Sigmoid colon (tissue), 7 donors: ENCODE measurements around the gene EXOC3L1. TPM values are rescaled to one million over a fixed set of nuclear protein-coding genes. Genes with fewer than 3 reads are reported as not detected.
A peak's percentile ranks its signal among the peaks of the same experiment; 100 is the strongest.

Source experiments
- DNase-seq: peaks from one replicate; pipeline ENCODE4 v3.0.0-alpha.2; 2019
- H3K27ac ChIP-seq, 4 donors: fragments of 200-600 bp; sonication (generic); one replicate each; pipeline ENCODE4 v1.5.1; 2016 to 2019; ENCODE audit warnings: mild to moderate bottlenecking in 1 of 4
- H3K27me3 ChIP-seq, 3 donors: fragments of 200-600 bp; sonication (generic); one replicate each; pipeline ENCODE4 v1.5.1; 2019; ENCODE audit warnings: mild to moderate bottlenecking in 1 of 3
- H3K36me3 ChIP-seq, 4 donors: fragments of 200-600 bp; sonication (generic); one replicate each; pipeline ENCODE4 v1.5.1; 2016 to 2019
- H3K4me1 ChIP-seq, 4 donors: fragments of 200-600 bp; sonication (generic); one replicate each; pipeline ENCODE4 v1.5.1; 2017 to 2019
- H3K4me3 ChIP-seq, 4 donors: fragments of 200-600 bp; sonication (generic); one replicate each; pipeline ENCODE4 v1.5.1; 2017 to 2019; ENCODE audit warnings: mild to moderate bottlenecking in 2 of 4, moderate library complexity in 1 of 4
- H3K9me3 ChIP-seq, 4 donors: fragments of 200-600 bp in 3 of 4; sonication (generic) in 3 of 4; one replicate each; pipeline versions ENCODE4 v1.5.1 to v1.6.1; 2013 to 2019
- EP300 ChIP-seq, 4 donors: sonication (generic); formaldehyde crosslinking; IDR thresholded peaks; one replicate each; pipeline ENCODE4 v1.6.1; 2017; ENCODE audit warnings: antibody characterized with exemption in 4 of 4
- POLR2A ChIP-seq, 2 donors: fragments of 450-650 bp; IDR thresholded peaks; one replicate each; pipeline ENCODE4 v1.6.1; 2016; ENCODE audit warnings: antibody characterized with exemption in 2 of 2, mild to moderate bottlenecking in 2 of 2, moderate library complexity in 2 of 2
- POLR2AphosphoS5 ChIP-seq, 4 donors: sonication (generic); formaldehyde crosslinking; IDR thresholded peaks; one replicate each; pipeline ENCODE4 v1.6.1; 2017; ENCODE audit warnings: antibody characterized with exemption in 4 of 4
- WGBS, 2 donors: extraction: QIAGEN DNeasy Blood & Tissue Kit; methylation state at CpG; one replicate each; pipeline ENCODE4 v1.1.7; 2013; 5-methylcytosine and 5-hydroxymethylcytosine counted together
- intact Hi-C: fragments of 100-400 bp; cut with DNase I; formaldehyde crosslinking; loops from one replicate; pipeline ENCODE4 v1.15.1; 2023
- polyA plus RNA-seq, 3 donors: library from polyadenylated mRNA; stranded (reverse); fragments of 200-250 nt; gene quantifications; one replicate each; pipeline ENCODE4 v1.2.3, GENCODE V29; 2013
- total RNA-seq, 4 donors: library from RNA; depleted of rRNA; stranded (reverse); fragments of >200 nt; gene quantifications; one replicate each; pipeline ENCODE4 v1.1.0, GENCODE V29; 2016
- TF ChIP-seq, protein P1 (sequence below), 4 experiments: fragments of 450-650 bp in 3 of 4; fragments of 200-600 bp in 1 of 4; IDR thresholded peaks; one replicate each; pipeline ENCODE4 v1.5.1; 2016 to 2019; ENCODE audit warnings: antibody characterized with exemption in 4 of 4, mild to moderate bottlenecking in 3 of 4, moderate library complexity in 2 of 4
- donor health status: healthy with polysubstance abuse.
- donor health status: Bipolar disorder and iron deficiency.
- donor health status: healthy.

Gene EXOC3L1
- total and polyA plus RNA-seq, 7 donors, result 1.1 to 8.4 (median 2.5) TPM

DNA sequence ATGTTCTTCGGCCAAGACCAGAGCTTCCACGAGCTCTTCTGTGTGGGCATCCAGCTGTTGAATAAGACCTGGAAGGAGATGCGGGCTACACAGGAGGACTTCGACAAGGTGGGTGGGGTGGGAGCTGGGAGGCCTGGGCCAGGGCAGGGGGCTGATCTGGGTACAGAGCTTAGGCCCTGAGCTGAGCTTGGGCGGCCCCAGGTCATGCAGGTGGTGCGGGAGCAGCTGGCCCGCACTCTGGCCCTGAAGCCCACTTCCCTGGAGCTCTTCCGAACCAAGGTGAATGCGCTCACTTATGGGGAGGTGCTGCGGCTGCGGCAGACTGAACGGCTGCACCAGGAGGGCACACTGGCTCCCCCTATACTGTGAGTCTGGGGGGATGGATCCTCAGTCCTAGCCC is 12.5 kb upstream of the EXOC3L1 start:
- peaks cover 2 to 24% (median 15%) of the 10 kb centered on the region in 4 donors for H3K36me3 ChIP-seq
- WGBS, 2 donors, result 94 to 95% methylated on average over 12 of the region's 12 CpGs

DNA sequence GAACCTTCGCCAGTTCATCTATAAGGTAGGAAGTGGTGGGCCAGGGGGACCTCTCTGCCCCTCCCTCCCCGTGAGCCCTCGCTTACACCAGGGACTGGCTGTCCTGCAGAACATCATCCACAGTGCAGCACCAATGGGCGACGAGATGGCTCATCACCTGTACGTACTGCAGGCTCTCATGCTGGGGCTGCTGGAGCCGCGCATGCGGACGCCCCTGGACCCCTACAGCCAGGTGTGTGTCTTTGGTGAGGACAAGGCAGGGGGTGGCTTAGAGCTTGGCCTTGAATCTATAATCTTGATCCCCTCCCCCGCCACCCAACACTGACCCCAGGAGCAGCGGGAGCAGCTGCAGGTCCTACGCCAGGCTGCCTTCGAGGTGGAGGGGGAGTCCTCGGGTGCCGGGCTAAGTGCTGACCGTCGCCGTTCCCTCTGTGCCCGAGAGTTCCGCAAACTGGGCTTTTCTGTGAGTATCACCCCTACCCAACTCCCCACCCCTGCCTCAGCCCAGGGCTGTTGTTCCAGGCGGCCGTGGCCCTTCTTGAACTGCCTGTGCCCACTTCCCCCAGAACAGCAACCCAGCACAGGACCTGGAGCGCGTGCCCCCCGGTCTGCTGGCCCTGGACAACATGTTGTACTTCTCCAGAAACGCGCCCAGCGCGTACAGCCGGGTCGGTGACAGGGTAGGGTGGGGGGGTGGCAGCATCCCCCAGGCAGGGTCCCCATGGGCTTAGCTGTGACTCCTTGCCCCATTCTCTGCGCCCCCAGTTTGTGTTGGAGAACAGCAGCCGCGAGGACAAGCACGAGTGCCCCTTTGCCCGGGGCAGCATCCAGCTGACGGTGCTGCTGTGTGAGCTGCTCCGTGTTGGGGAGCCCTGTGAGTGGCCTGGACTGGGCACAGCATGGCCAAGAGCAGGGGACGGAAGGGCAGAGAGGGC is 11.7 kb upstream of the EXOC3L1 start:
- H3K36me3 ChIP-seq, result peaks cover 9 to 28% (median 22%) of the 10 kb centered on the region in 4 donors
- no peak overlapping the region for H3K4me3 ChIP-seq
- H3K27ac ChIP-seq, result no peak overlapping the region
- H3K4me1 ChIP-seq, result peaks cover 0 to 11% (median 10%) of the 10 kb centered on the region in 4 donors
- TF ChIP-seq EP300 (IDR thresholded peaks at IDR 0.05) (no peak), POLR2AphosphoS5 (IDR thresholded peaks at IDR 0.05) (no peak), POLR2A (IDR thresholded peaks at IDR 0.05) (no peak)
- TF ChIP-seq, protein P1, sequence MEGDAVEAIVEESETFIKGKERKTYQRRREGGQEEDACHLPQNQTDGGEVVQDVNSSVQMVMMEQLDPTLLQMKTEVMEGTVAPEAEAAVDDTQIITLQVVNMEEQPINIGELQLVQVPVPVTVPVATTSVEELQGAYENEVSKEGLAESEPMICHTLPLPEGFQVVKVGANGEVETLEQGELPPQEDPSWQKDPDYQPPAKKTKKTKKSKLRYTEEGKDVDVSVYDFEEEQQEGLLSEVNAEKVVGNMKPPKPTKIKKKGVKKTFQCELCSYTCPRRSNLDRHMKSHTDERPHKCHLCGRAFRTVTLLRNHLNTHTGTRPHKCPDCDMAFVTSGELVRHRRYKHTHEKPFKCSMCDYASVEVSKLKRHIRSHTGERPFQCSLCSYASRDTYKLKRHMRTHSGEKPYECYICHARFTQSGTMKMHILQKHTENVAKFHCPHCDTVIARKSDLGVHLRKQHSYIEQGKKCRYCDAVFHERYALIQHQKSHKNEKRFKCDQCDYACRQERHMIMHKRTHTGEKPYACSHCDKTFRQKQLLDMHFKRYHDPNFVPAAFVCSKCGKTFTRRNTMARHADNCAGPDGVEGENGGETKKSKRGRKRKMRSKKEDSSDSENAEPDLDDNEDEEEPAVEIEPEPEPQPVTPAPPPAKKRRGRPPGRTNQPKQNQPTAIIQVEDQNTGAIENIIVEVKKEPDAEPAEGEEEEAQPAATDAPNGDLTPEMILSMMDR (IDR thresholded peaks at IDR 0.05), result no peak
- no peaks in the 10 kb centered on the region for H3K9me3 ChIP-seq
- intact Hi-C loops, result no loop called here
- no peak for DNase-seq
- H3K27me3 ChIP-seq, result no peaks in the 10 kb centered on the region
- WGBS, 2 donors, result 94 to 96% methylated on average over 40 of the region's 40 CpGs

More for the DNA sequence above, 12.5 kb upstream of the EXOC3L1 start:
- DNase-seq, result no peak
- TF ChIP-seq POLR2AphosphoS5 (IDR thresholded peaks at IDR 0.05), result no peak
- TF ChIP-seq POLR2A (IDR thresholded peaks at IDR 0.05), result no peak
- TF ChIP-seq, protein P1 (IDR thresholded peaks at IDR 0.05), result no peak
- H3K4me1 ChIP-seq, result peaks cover 0 to 11% (median 10%) of the 10 kb centered on the region in 4 donors
- no peaks in the 10 kb centered on the region for H3K27me3 ChIP-seq
- intact Hi-C loops, result no loop called here
- H3K4me3 ChIP-seq, result no peak overlapping the region
- H3K27ac ChIP-seq, result no peak overlapping the region
- H3K9me3 ChIP-seq, result no peaks in the 10 kb centered on the region

DNA sequence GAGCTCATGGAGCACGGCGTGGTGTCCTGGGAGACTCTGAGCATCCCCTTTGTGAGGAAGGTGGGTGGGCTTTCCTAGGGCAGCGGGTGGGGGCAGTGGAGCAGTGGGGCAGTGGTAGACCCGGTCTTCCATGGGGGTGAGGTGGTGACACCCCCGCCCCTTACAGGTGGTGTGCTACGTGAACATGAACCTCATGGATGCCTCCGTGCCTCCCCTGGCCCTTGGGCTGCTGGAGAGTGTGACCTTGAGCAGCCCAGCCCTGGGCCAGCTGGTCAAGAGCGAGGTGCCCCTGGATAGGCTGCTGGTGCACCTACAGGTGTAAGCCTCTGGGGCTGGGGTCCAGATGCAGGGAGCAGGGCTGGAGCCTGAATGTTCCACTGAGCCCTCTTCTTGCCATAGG is 10.6 kb upstream of the EXOC3L1 start:
- no peaks in the 10 kb centered on the region for H3K27me3 ChIP-seq
- intact Hi-C loops, result no loop called here
- H3K4me3 ChIP-seq, result no peak overlapping the region
- 89 to 93% methylated on average over 8 of the region's 8 CpGs for WGBS, 2 donors
- peaks cover 0 to 11% (median 10%) of the 10 kb centered on the region in 4 donors for H3K4me1 ChIP-seq
- no peak overlapping the region for H3K27ac ChIP-seq
- no peak for DNase-seq
- H3K36me3 ChIP-seq, result peaks cover 21 to 40% (median 34%) of the 10 kb centered on the region in 4 donors
- TF ChIP-seq EP300 (IDR thresholded peaks at IDR 0.05) (no peak), POLR2AphosphoS5 (IDR thresholded peaks at IDR 0.05) (no peak), POLR2A (IDR thresholded peaks at IDR 0.05) (no peak)
- no peaks in the 10 kb centered on the region for H3K9me3 ChIP-seq

DNA sequence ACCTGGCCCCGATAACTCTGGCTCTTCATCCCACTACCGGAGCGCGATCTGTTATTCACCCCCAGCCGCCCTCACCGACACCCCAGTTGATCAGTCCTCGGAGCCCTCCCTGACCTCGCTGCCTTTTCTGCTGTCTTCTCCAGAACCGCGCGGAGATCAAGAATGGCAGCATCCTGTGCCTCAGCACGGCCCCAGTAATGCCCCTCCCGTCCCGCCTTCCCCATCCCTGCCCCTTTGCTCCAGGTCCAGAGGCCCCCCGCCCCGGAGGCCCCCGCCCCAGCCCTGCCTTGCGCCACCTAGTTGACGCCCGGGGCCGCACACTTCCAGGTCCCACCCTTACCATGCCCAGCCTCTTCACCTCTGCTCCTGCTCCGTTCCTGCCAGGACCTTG is 9.9 kb upstream of the EXOC3L1 start:
- Histone ChIP-seq H3K9me3 (no peaks in the 10 kb centered on the region), H3K36me3 (peaks cover 25 to 47% (median 41%) of the 10 kb centered on the region in 4 donors), H3K4me1 (peaks cover 0 to 11% (median 10%) of the 10 kb centered on the region in 4 donors), H3K27ac (no peak overlapping the region), H3K4me3 (no peak overlapping the region), H3K27me3 (no peaks in the 10 kb centered on the region)
- DNase-seq, result no peak
- 18 to 56% methylated on average over 22 of the region's 22 CpGs for WGBS, 2 donors
- intact Hi-C loops, result no loop called here
- TF ChIP-seq POLR2AphosphoS5 (IDR thresholded peaks at IDR 0.05) (no peak), POLR2A (IDR thresholded peaks at IDR 0.05) (no peak), EP300 (IDR thresholded peaks at IDR 0.05) (no peak)
- TF ChIP-seq, protein P1 (IDR thresholded peaks at IDR 0.05), result no peak

DNA sequence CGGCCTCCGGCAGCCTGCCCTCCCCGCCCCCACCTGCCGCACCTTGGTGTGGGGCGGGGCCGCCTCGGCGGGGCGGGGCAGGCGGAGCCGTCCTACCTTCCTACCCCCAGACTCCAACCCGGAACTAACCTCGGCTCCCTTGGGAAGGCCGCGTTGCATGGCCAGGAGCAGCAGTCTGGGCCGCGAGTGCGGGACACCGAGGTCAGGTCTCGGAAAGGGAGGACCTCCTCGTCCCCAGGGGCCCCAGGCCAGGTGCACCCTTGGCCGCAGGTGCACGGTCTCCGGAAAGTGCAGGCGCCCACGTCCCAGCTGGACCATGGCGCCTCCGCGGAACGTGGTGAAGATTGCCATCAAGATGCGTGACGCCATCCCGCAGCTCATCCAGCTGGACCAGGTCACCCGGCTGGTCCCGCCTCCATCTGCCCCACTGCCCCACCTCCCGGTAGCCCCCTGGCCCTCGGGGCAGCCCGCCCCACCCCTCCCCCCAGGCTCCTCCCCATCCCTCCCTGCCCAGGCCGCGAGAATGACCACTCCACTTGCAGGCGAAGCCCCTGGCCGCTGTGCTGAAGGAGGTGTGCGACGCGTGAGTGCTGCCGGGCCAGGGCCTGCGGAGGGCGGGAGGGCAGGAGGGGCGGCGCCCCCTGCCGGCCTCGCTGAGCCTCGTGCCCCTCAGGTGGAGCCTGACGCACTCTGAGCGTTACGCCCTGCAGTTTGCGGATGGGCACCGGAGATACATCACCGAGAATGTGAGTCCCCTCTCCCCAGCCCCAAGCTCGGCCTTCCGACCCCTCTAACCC is 9.3 kb upstream of the EXOC3L1 start, which contains the start of gene ELMO3:
TSS of gene ELMO3 (plus strand) at position 121 of the 797 bp plus-strand sequence. CDS start at position 317, 196 bp downstream.
- 17 to 63% methylated on average over 61 of the region's 61 CpGs for WGBS, 2 donors
- Histone ChIP-seq H3K4me1 (peaks cover 0 to 13% (median 11%) of the 10 kb centered on the region in 4 donors), H3K9me3 (no peaks in the 10 kb centered on the region), H3K27me3 (no peaks in the 10 kb centered on the region), H3K27ac (peak within 1 kb of the TSS in 1 of 4 donors; percentile 20), H3K4me3 (peak within 1 kb of the TSS in 1 of 4 donors; percentile 13), H3K36me3 (peaks cover 31 to 53% (median 46%) of the 10 kb centered on the region in 4 donors)
- TF ChIP-seq EP300 (IDR thresholded peaks at IDR 0.05) (no peak), POLR2AphosphoS5 (IDR thresholded peaks at IDR 0.05) (peak in 1 of 4 donors; percentile 58), POLR2A (IDR thresholded peaks at IDR 0.05) (peak in 1 of 2 donors; percentile 63)
- TF ChIP-seq, protein P1 (IDR thresholded peaks at IDR 0.05), result peak in 2 of 4 experiments; percentile 19 to 40
- intact Hi-C loops, result no loop called here
- no peak for DNase-seq
